HCT116 (cell line): ENCODE measurements around the gene CLASP2. TPM values are rescaled to one million over a fixed set of nuclear protein-coding genes. Genes with fewer than 3 reads are reported as not detected.

Experiments used
- ATAC-seq: fragments of 200-7000 bp; cut with Tn5 transposase; 2 replicates; pipeline ENCODE4 v1.9.1; 2020; ENCODE audit warnings: mild to moderate bottlenecking, moderate library complexity
- BruUV-seq: library from RNA; stranded (reverse); fragments of 400-500 nt; replicated peaks from 2 replicates; lab custom pipeline; 2021; lab: Mats Ljungman, UMichigan
- CTCF ChIA-PET: fragments of 300-600 bp; sonication (Branson Sonifier 250); formaldehyde crosslinking; loops from one replicate; lab custom pipeline; 2021; ENCODE audit warnings: antibody characterized with exemption; lab: Charles Lee
- POLR2A ChIA-PET: fragments of 300-600, 350-600 bp; sonication (Branson Sonifier 250); formaldehyde crosslinking; loops from one replicate; lab custom pipeline; 2021; ENCODE audit warnings: antibody characterized with exemption; lab: Charles Lee
- RAD21 ChIA-PET, 2 experiments: fragments of 300-600 bp; sonication (Branson Sonifier 250); formaldehyde crosslinking; loops; one replicate each; lab custom pipeline; 2023; ENCODE audit warnings: low total read pairs in 2 of 2; ENCODE audit not compliant: uncharacterized antibody in 2 of 2, unreplicated experiment in 2 of 2, low non-redundant PET in 1 of 2; lab: Charles Lee
- DNase-seq: peaks from one replicate; pipeline ENCODE4 v3.0.0-alpha.2; 2010; ENCODE audit warnings: low read depth, low spot score
- H2AFZ ChIP-seq: fragments of 200-600 bp; shearing (Covaris generic), sonication (generic); 2 replicates; pipeline ENCODE4 v1.6.1; 2017; ENCODE audit warnings: low read depth, mixed run types, mixed read lengths, antibody characterized with exemption, low read length; ENCODE audit not compliant: poor library complexity, severe bottlenecking
- H3K27ac ChIP-seq: 2 replicates; pipeline ENCODE4 v1.5.1; 2012; ENCODE audit warnings: low read depth, low read length
- H3K27me3 ChIP-seq: fragments of 200-600 bp; sonication (generic); 2 replicates; pipeline ENCODE4 v1.6.1; 2016; ENCODE audit warnings: mixed run types, low read length, mixed read lengths; ENCODE audit not compliant: insufficient read depth
- H3K36me3 ChIP-seq, 2 experiments: fragments of 200-500 bp in 1 of 2; fragments of 200-600 bp in 1 of 2; sonication (Bioruptor generic) in 1 of 2; sonication (generic) in 1 of 2; 2 replicates each; pipeline versions ENCODE4 v1.5.1 to v1.6.1; 2014 to 2016; ENCODE audit warnings: low read length in 2 of 2, inconsistent platforms in 1 of 2, mixed read lengths in 1 of 2, mixed run types in 1 of 2; ENCODE audit not compliant: insufficient read depth in 2 of 2, control insufficient read depth in 1 of 2
- H3K4me1 ChIP-seq, 2 experiments: fragments of 200-600 bp in 1 of 2; sonication (generic) in 1 of 2; 2 replicates each; pipeline versions ENCODE4 v1.5.1 to v1.6.1; 2012 to 2017; ENCODE audit warnings: low read length in 2 of 2, inconsistent platforms in 1 of 2, mild to moderate bottlenecking in 1 of 2, mixed read lengths in 1 of 2, mixed run types in 1 of 2, moderate library complexity in 1 of 2; ENCODE audit not compliant: insufficient read depth in 2 of 2, control insufficient read depth in 1 of 2
- H3K4me2 ChIP-seq: fragments of 200-600 bp; sonication (generic); 2 replicates; pipeline ENCODE4 v1.6.1; 2017; ENCODE audit warnings: mixed run types, low read length, mixed read lengths
- H3K4me3 ChIP-seq, 2 experiments: fragments of 200-600 bp in 1 of 2; sonication (generic) in 1 of 2; replicated peaks in 1 of 2; 2 replicates each; pipeline ENCODE4 v1.5.1; 2011 to 2016; ENCODE audit warnings: low read length in 2 of 2, control low read depth in 1 of 2, low read depth in 1 of 2, mild to moderate bottlenecking in 1 of 2, mixed read lengths in 1 of 2, mixed run types in 1 of 2
- H3K79me2 ChIP-seq: fragments of 200-600 bp; sonication (generic); 2 replicates; pipeline ENCODE4 v1.6.1; 2017; ENCODE audit warnings: mild to moderate bottlenecking, mixed run types, low read length, moderate library complexity, mixed read lengths; ENCODE audit not compliant: insufficient read depth
- H3K9ac ChIP-seq: fragments of 200-600 bp; sonication (generic); 2 replicates; pipeline ENCODE4 v1.6.1; 2016; ENCODE audit warnings: low read length, mixed read lengths
- H3K9me2 ChIP-seq: fragments of 200-600 bp; sonication (generic), shearing (Covaris generic); 2 replicates; pipeline ENCODE4 v1.6.1; 2017; ENCODE audit warnings: mixed run types, mild to moderate bottlenecking, moderate library complexity; ENCODE audit not compliant: insufficient read depth
- H3K9me3 ChIP-seq, 2 experiments: fragments of 200-500 bp in 1 of 2; fragments of 200-600 bp in 1 of 2; sonication (Bioruptor generic) in 1 of 2; sonication (generic) in 1 of 2; 2 replicates each; pipeline ENCODE4 v1.6.1; 2014 to 2017; ENCODE audit warnings: low read length in 2 of 2, mixed read lengths in 2 of 2, inconsistent platforms in 1 of 2, low read depth in 1 of 2, mild to moderate bottlenecking in 1 of 2, mixed run types in 1 of 2, moderate library complexity in 1 of 2; ENCODE audit not compliant: control insufficient read depth in 1 of 2, insufficient read depth in 1 of 2
- H4K20me1 ChIP-seq: fragments of 200-600 bp; sonication (generic), shearing (Covaris generic); 2 replicates; pipeline ENCODE4 v1.6.1; 2017; ENCODE audit warnings: mixed run types, mild to moderate bottlenecking, moderate library complexity; ENCODE audit not compliant: insufficient read depth
- CBX3 ChIP-seq: IDR thresholded peaks from 2 replicates; pipeline ENCODE4 v1.6.1; 2012; ENCODE audit warnings: low read depth
- CEBPB ChIP-seq: IDR thresholded peaks from 2 replicates; pipeline ENCODE4 v1.6.1; 2012; ENCODE audit warnings: low read depth
- CTCF ChIP-seq, 3 experiments: fragments of 200-600 bp in 1 of 3; sonication (generic) in 1 of 3; IDR thresholded peaks in 2 of 3; conservative IDR thresholded peaks in 1 of 3; 2 replicates each; pipeline ENCODE4 v1.5.1; 2012 to 2017; ENCODE audit warnings: low read depth in 2 of 3, low read length in 2 of 3, antibody characterized with exemption in 1 of 3, borderline replicate concordance in 1 of 3, control low read depth in 1 of 3, mild to moderate bottlenecking in 1 of 3, mixed read lengths in 1 of 3, mixed run types in 1 of 3, moderate library complexity in 1 of 3; ENCODE audit not compliant: insufficient read depth in 1 of 3
- EZH2phosphoT487 ChIP-seq: fragments of 200-600 bp; IDR thresholded peaks from 2 replicates; pipeline ENCODE4 v1.6.1; 2018; ENCODE audit warnings: antibody characterized with exemption, borderline replicate concordance
- JUND ChIP-seq: IDR thresholded peaks from 2 replicates; pipeline ENCODE4 v1.6.1; 2012
- POLR2A ChIP-seq: IDR thresholded peaks from 2 replicates; pipeline ENCODE4 v1.7.0; 2011; ENCODE audit warnings: borderline replicate concordance; ENCODE audit not compliant: insufficient read depth, insufficient read length; ENCODE audit errors: extremely low read depth
- TCF7L2 ChIP-seq: IDR thresholded peaks from 2 replicates; pipeline ENCODE4 v1.7.0; 2011; ENCODE audit warnings: borderline replicate concordance, inconsistent platforms; ENCODE audit not compliant: insufficient read depth, insufficient read length; ENCODE audit errors: extremely low read depth
- YY1 ChIP-seq: IDR thresholded peaks from 2 replicates; pipeline ENCODE4 v1.6.1; 2011; ENCODE audit warnings: low read length, low read depth, moderate library complexity, mild to moderate bottlenecking; ENCODE audit not compliant: insufficient replicate concordance; ENCODE audit errors: extremely low read depth
- ZFX ChIP-seq: fragments of 450-650 bp; IDR thresholded peaks from 2 replicates; pipeline ENCODE4 v1.6.1; 2017
- ZNF274 ChIP-seq: fragments of 200-500 bp; sonication (Bioruptor generic); IDR thresholded peaks from 2 replicates; pipeline ENCODE4 v1.6.1; 2014; ENCODE audit warnings: mild to moderate bottlenecking, low read depth, low read length, inconsistent platforms
- intact Hi-C: fragments of 100-400 bp; cut with micrococcal nuclease; formaldehyde crosslinking; loops from 2 replicates; pipeline ENCODE4 v1.10.0; 2022
- total RNA-seq: library from RNA; stranded (reverse); gene quantifications from one replicate; pipeline ENCODE4 v1.2.1, GENCODE V29; 2021; ENCODE audit not compliant: unreplicated experiment
- TF ChIP-seq, protein P1 (sequence below): IDR thresholded peaks from 2 replicates; pipeline ENCODE4 v1.6.1; 2012
- TF ChIP-seq, protein P2 (sequence below): IDR thresholded peaks from 2 replicates; pipeline ENCODE4 v1.6.1; 2011; ENCODE audit warnings: mild to moderate bottlenecking, low read length, moderate library complexity; ENCODE audit not compliant: insufficient replicate concordance; ENCODE audit errors: extremely low read depth

CLASP2 gene
- total RNA-seq, 1 experiment from 2014 or later: 36.3 TPM

DNA sequence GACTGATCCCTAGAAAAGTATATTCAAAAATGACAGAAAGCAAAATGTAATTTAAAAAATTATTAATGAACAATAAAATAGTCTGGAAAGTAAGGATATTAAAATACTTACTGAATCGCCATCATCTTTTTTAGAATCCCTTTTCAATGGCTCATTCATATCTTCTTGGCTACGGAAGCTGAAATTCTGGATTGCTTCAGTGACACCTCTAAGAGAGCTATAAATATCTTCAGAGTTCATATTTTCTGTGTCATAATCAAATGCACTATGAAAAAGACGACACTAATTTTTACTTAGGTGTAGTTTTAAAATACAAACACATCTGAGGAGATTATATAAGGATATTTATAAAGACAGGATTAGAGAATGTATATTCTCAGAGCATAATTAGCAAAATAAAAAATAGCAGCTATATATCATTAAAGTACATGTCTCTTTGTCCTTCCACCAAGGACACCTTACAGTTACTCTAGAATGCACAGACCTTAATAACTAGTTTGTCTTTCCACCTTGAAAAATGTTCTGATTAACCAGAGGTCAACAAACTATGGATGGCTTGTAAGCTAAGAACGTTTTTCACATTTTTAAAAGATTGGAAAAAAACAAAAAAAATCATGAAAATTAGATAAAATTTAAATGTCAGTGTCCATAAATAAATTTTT lies 179.2 kb downstream of the CLASP2 start:
- BruUV-seq: no TSS peak
- Histone ChIP-seq H3K27ac (no peak overlapping the region), H3K9me2 (no peaks in the 10 kb centered on the region), H2AFZ (no peak overlapping the region), H3K4me1 (no peaks in the 10 kb centered on the region), H3K27me3 (no peaks in the 10 kb centered on the region), H3K9me3 (no peaks in the 10 kb centered on the region), H3K9ac (no peak overlapping the region), H3K79me2 (no peaks in the 10 kb centered on the region), H3K4me2 (no peak overlapping the region), H4K20me1 (no peaks in the 10 kb centered on the region), H3K36me3 (peaks cover 0 to 2% of the 10 kb centered on the region in 2 experiments; a peak in 2 of 4 replicates), H3K4me3 (no peak overlapping the region)
- intact Hi-C loops: no loop called here
- ATAC-seq (no peak), DNase-seq (no peak)
- RAD21 ChIA-PET: no interaction called here
- POLR2A ChIA-PET: no interaction called here
- CTCF ChIA-PET: no interaction called here
- TF ChIP-seq, protein P1, sequence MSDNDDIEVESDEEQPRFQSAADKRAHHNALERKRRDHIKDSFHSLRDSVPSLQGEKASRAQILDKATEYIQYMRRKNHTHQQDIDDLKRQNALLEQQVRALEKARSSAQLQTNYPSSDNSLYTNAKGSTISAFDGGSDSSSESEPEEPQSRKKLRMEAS: no peak
- TF ChIP-seq, protein P2, sequence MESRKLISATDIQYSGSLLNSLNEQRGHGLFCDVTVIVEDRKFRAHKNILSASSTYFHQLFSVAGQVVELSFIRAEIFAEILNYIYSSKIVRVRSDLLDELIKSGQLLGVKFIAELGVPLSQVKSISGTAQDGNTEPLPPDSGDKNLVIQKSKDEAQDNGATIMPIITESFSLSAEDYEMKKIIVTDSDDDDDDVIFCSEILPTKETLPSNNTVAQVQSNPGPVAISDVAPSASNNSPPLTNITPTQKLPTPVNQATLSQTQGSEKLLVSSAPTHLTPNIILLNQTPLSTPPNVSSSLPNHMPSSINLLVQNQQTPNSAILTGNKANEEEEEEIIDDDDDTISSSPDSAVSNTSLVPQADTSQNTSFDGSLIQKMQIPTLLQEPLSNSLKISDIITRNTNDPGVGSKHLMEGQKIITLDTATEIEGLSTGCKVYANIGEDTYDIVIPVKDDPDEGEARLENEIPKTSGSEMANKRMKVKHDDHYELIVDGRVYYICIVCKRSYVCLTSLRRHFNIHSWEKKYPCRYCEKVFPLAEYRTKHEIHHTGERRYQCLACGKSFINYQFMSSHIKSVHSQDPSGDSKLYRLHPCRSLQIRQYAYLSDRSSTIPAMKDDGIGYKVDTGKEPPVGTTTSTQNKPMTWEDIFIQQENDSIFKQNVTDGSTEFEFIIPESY: no peak
- TF ChIP-seq EZH2phosphoT487: no peak
- no peak for TF ChIP-seq CBX3

DNA sequence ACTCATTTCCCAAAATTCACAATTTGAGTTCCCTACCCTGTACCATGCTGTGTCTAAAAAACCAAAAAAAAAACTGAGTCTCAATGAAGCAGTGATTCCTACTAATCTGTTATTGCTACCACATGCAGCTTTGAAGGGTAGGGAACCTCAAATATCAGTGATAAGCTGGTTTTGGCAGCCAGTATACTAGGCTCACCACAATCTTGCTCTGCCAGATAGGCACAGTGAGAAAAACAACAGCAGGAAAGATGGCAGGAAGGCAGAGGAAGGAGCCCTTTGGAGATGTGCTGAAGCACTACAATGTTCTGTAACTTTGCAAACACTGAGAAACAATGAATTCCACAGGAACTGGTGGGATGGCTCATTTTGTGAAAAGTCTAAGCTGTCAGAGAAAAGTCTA lies 180.9 kb downstream of the CLASP2 start:
- no peak for ATAC-seq
- no TSS peak for BruUV-seq
- no peak for DNase-seq
- H3K36me3 ChIP-seq: peaks cover under 1 to 2% of the 10 kb centered on the region in 2 experiments; a peak in 2 of 4 replicates
- H2AFZ ChIP-seq: no peak overlapping the region
- H3K4me2 ChIP-seq: no peak overlapping the region
- H3K27me3 ChIP-seq: no peaks in the 10 kb centered on the region
- no peaks in the 10 kb centered on the region for H3K4me1 ChIP-seq
- no peak overlapping the region for H3K27ac ChIP-seq
- ChIA-PET RAD21 (no interaction called here), POLR2A (no interaction called here), CTCF (no interaction called here)
- H3K4me3 ChIP-seq: no peak overlapping the region
- H4K20me1 ChIP-seq: no peaks in the 10 kb centered on the region; the same call in 1 of the 2 replicates
- H3K9me2 ChIP-seq: no peaks in the 10 kb centered on the region
- H3K79me2 ChIP-seq: no peaks in the 10 kb centered on the region
- H3K9me3 ChIP-seq: no peaks in the 10 kb centered on the region
- H3K9ac ChIP-seq: no peak overlapping the region
- intact Hi-C loops: no loop called here
- TF ChIP-seq EZH2phosphoT487 (no peak), POLR2A (no peak), JUND (no peak), CTCF (IDR thresholded peaks at IDR 0.05 in 2 of 3, conservative IDR thresholded peaks at IDR 0.05 in 1 of 3; ENCODE audit: borderline replicate concordance in 1 of 3, insufficient read depth in 1 of 3, low read depth in 2 of 3, low read length in 2 of 3) (no peak), CEBPB (no peak), ZNF274 (no peak), YY1 (no peak), TCF7L2 (no peak), ZFX (no peak)
- TF ChIP-seq, protein P2: no peak
